MG63 (cell line): ENCODE data around the gene DELE1. TPM values are rescaled to one million over a fixed set of nuclear protein-coding genes. Genes with fewer than 3 reads are reported as not detected.

ENCODE experiments used
- DNase-seq: peaks from one replicate; pipeline ENCODE4 v3.0.0-alpha.2; 2020
- H3K27me3 ChIP-seq: fragments of 250-450 bp; sonication (Bioruptor Pico); 2 replicates; pipeline ENCODE4 v1.5.1; 2020; ENCODE audit warnings: mild to moderate bottlenecking, moderate library complexity
- H3K36me3 ChIP-seq: fragments of 250-450 bp; sonication (Bioruptor Pico); 2 replicates; pipeline ENCODE4 v1.5.1; 2020; ENCODE audit warnings: mild to moderate bottlenecking, moderate library complexity
- H3K4me3 ChIP-seq: fragments of 250-450 bp; sonication (Bioruptor Pico); 2 replicates; pipeline ENCODE4 v1.5.1; 2020; ENCODE audit warnings: mild to moderate bottlenecking, moderate library complexity
- H3K9me3 ChIP-seq: fragments of 250-450 bp; sonication (Bioruptor Pico); 2 replicates; pipeline ENCODE4 v1.5.1; 2020; ENCODE audit warnings: mild to moderate bottlenecking, moderate library complexity
- total RNA-seq: library from RNA; depleted of rRNA; stranded (reverse); fragments of >200 nt; shearing (Covaris generic); gene quantifications from 2 replicates; pipeline ENCODE4 v1.2.3, GENCODE V29; 2014; ENCODE audit warnings: low replicate concordance

DELE1 gene
- total RNA-seq, 1 experiment from 2014 or later: 95.9 TPM

- peaks cover 36% of the 10 kb centered on the region for H3K36me3 ChIP-seq
- peak; percentile 94 for DNase-seq
- H3K4me3 ChIP-seq: no peak overlapping the region
- no peaks in the 10 kb centered on the region for H3K27me3 ChIP-seq
- H3K9me3 ChIP-seq: no peaks in the 10 kb centered on the region
Observed at GRCh38 chr5:141941307-141941706, 17.6 kb downstream of the DELE1 start.

GRCh38 chr5:141941779-141942178, 18.1 kb downstream of the DELE1 start:
- H3K36me3 ChIP-seq: peaks cover 31% of the 10 kb centered on the region
- peak; percentile 62 for DNase-seq
- no peaks in the 10 kb centered on the region for H3K9me3 ChIP-seq
- no peak overlapping the region for H3K4me3 ChIP-seq
- no peaks in the 10 kb centered on the region for H3K27me3 ChIP-seq

GRCh38 chr5:141942185-141942857, 18.6 kb downstream of the DELE1 start:
- peaks cover 26% of the 10 kb centered on the region for H3K36me3 ChIP-seq
- peak; percentile 63 for DNase-seq
- H3K4me3 ChIP-seq: no peak overlapping the region
- no peaks in the 10 kb centered on the region for H3K27me3 ChIP-seq
- no peaks in the 10 kb centered on the region for H3K9me3 ChIP-seq

- H3K36me3 ChIP-seq: peaks cover 11% of the 10 kb centered on the region
- H3K27me3 ChIP-seq: no peaks in the 10 kb centered on the region
- no peak for DNase-seq
- H3K4me3 ChIP-seq: no peak overlapping the region
- no peaks in the 10 kb centered on the region for H3K9me3 ChIP-seq
Observed at GRCh38 chr5:141944076-141944475, 20.4 kb downstream of the DELE1 start.

- DNase-seq: no peak
- H3K36me3 ChIP-seq: no peaks in the 10 kb centered on the region; the same call in 1 of the 2 replicates
- no peaks in the 10 kb centered on the region for H3K9me3 ChIP-seq
- H3K27me3 ChIP-seq: no peaks in the 10 kb centered on the region
- H3K4me3 ChIP-seq: no peak overlapping the region
Observed at GRCh38 chr5:141945511-141946051, 21.9 kb downstream of the DELE1 start.

- Histone ChIP-seq H3K9me3 (no peaks in the 10 kb centered on the region), H3K27me3 (no peaks in the 10 kb centered on the region), H3K36me3 (no peaks in the 10 kb centered on the region; the same call in 1 of the 2 replicates), H3K4me3 (no peak overlapping the region)
- DNase-seq: no peak
Observed at GRCh38 chr5:141947316-141947715, 23.6 kb downstream of the DELE1 start.

GRCh38 chr5:141948812-141949211, 25.1 kb downstream of the DELE1 start:
- Histone ChIP-seq H3K36me3 (no peaks in the 10 kb centered on the region), H3K4me3 (no peak overlapping the region), H3K27me3 (no peaks in the 10 kb centered on the region), H3K9me3 (no peaks in the 10 kb centered on the region)
- no peak for DNase-seq

GRCh38 chr5:141949511-141949910, 25.8 kb downstream of the DELE1 start:
- Histone ChIP-seq H3K9me3 (no peaks in the 10 kb centered on the region), H3K36me3 (no peaks in the 10 kb centered on the region), H3K27me3 (no peaks in the 10 kb centered on the region), H3K4me3 (no peak overlapping the region)
- no peak for DNase-seq

- H3K36me3 ChIP-seq: no peaks in the 10 kb centered on the region
- H3K27me3 ChIP-seq: no peaks in the 10 kb centered on the region
- no peak for DNase-seq
- no peak overlapping the region for H3K4me3 ChIP-seq
- no peaks in the 10 kb centered on the region for H3K9me3 ChIP-seq
Observed at GRCh38 chr5:141950207-141951005, 26.7 kb downstream of the DELE1 start.

GRCh38 chr5:141951332-141951781, 27.7 kb downstream of the DELE1 start:
- H3K4me3 ChIP-seq: no peak overlapping the region
- no peak for DNase-seq
- H3K9me3 ChIP-seq: no peaks in the 10 kb centered on the region
- H3K36me3 ChIP-seq: no peaks in the 10 kb centered on the region
- no peaks in the 10 kb centered on the region for H3K27me3 ChIP-seq

- DNase-seq: no peak
- Histone ChIP-seq H3K9me3 (no peaks in the 10 kb centered on the region), H3K36me3 (no peaks in the 10 kb centered on the region), H3K27me3 (no peaks in the 10 kb centered on the region), H3K4me3 (no peak overlapping the region)
Observed at GRCh38 chr5:141952020-141952419, 28.3 kb downstream of the DELE1 start.

- Histone ChIP-seq H3K4me3 (no peak overlapping the region), H3K27me3 (no peaks in the 10 kb centered on the region), H3K9me3 (no peaks in the 10 kb centered on the region), H3K36me3 (no peaks in the 10 kb centered on the region)
- DNase-seq: no peak
Observed at GRCh38 chr5:141954194-141954593, 30.5 kb downstream of the DELE1 start.

GRCh38 chr5:141957367-141957996, 33.8 kb downstream of the DELE1 start:
- Histone ChIP-seq H3K27me3 (no peaks in the 10 kb centered on the region), H3K4me3 (no peak overlapping the region), H3K9me3 (no peaks in the 10 kb centered on the region), H3K36me3 (no peaks in the 10 kb centered on the region)
- DNase-seq: no peak

- no peak for DNase-seq
- H3K36me3 ChIP-seq: no peaks in the 10 kb centered on the region
- no peak within 1 kb of the TSS for H3K4me3 ChIP-seq
Observed at GRCh38 chr5:141958113-141958512, 34.4 kb downstream of the DELE1 start, which contains the start of gene PCDH12. PCDH12 (minus strand) TSS chr5:141958202; CDS start chr5:141957851, 351 bp downstream.

GRCh38 chr5:141958546-141959172, 35.0 kb downstream of the DELE1 start:
- H3K36me3 ChIP-seq: no peaks in the 10 kb centered on the region
- DNase-seq: no peak
- no peaks in the 10 kb centered on the region for H3K9me3 ChIP-seq
- H3K27me3 ChIP-seq: no peaks in the 10 kb centered on the region
- no peak overlapping the region for H3K4me3 ChIP-seq

More at GRCh38 chr5:141958113-141958512, 34.4 kb downstream of the DELE1 start, which contains the start of gene PCDH12:
- Histone ChIP-seq H3K27me3 (no peaks in the 10 kb centered on the region), H3K9me3 (no peaks in the 10 kb centered on the region)

- Histone ChIP-seq H3K27me3 (no peaks in the 10 kb centered on the region), H3K9me3 (no peaks in the 10 kb centered on the region)
- DNase-seq: no peak
Observed at GRCh38 chr5:141960018-141960417, 36.3 kb downstream of the DELE1 start.

More at GRCh38 chr5:141960018-141960417, 36.3 kb downstream of the DELE1 start:
- Histone ChIP-seq H3K36me3 (no peaks in the 10 kb centered on the region), H3K4me3 (no peak overlapping the region)
